Panc1 (cell line): ENCODE measurements around the gene PANK4. TPM values are rescaled to one million over a fixed set of nuclear protein-coding genes. Genes with fewer than 3 reads are reported as not detected.

Experiments
- ATAC-seq: fragments of 200-7000 bp; cut with Tn5 transposase; 2 replicates; pipeline ENCODE4 v1.9.1; 2020; ENCODE audit warnings: mild to moderate bottlenecking, moderate library complexity
- BruUV-seq: library from RNA; stranded (reverse); fragments of 400-500 nt; replicated peaks from 2 replicates; lab custom pipeline; 2021; lab: Mats Ljungman, UMichigan
- CTCF ChIA-PET: fragments of 300-600 bp; sonication (Branson Sonifier 250); formaldehyde crosslinking; loops from one replicate; lab custom pipeline; 2022; ENCODE audit warnings: antibody characterized with exemption; lab: Charles Lee
- POLR2A ChIA-PET: fragments of 300-600 bp; sonication (Branson Sonifier 250); formaldehyde crosslinking; loops from one replicate; lab custom pipeline; 2022; ENCODE audit warnings: antibody characterized with exemption; lab: Charles Lee
- DNase-seq: peaks from one replicate; pipeline ENCODE4 v3.0.0-alpha.2; 2010; ENCODE audit warnings: low read depth, low spot score
- H3K27ac ChIP-seq: 2 replicates; pipeline ENCODE4 v1.5.1; 2011; ENCODE audit warnings: mild to moderate bottlenecking, low read length, inconsistent platforms
- H3K27me3 ChIP-seq: fragments of 200-500 bp; sonication (Bioruptor generic); 2 replicates; pipeline ENCODE4 v1.6.0; 2014; ENCODE audit warnings: low read length, inconsistent platforms; ENCODE audit not compliant: control insufficient read depth, insufficient read depth
- H3K36me3 ChIP-seq: fragments of 200-500 bp; sonication (Bioruptor generic); 2 replicates; pipeline ENCODE4 v1.5.1; 2014; ENCODE audit warnings: inconsistent platforms, mild to moderate bottlenecking, low read length, moderate library complexity; ENCODE audit not compliant: control insufficient read depth, insufficient read depth
- H3K4me1 ChIP-seq: 2 replicates; pipeline ENCODE4 v1.5.1; 2011; ENCODE audit warnings: inconsistent platforms, mild to moderate bottlenecking, low read length, moderate library complexity; ENCODE audit not compliant: control insufficient read depth, insufficient read depth
- H3K4me3 ChIP-seq, 2 experiments: 2 replicates each; pipeline ENCODE4 v1.5.1; 2011 to 2012; ENCODE audit warnings: low read depth in 2 of 2, low read length in 2 of 2, mild to moderate bottlenecking in 2 of 2, inconsistent platforms in 1 of 2, moderate library complexity in 1 of 2
- H3K9me3 ChIP-seq: fragments of 200-500 bp; sonication (Bioruptor generic); 2 replicates; pipeline ENCODE4 v1.5.1; 2014; ENCODE audit warnings: low read depth, mild to moderate bottlenecking, inconsistent platforms, low read length, moderate library complexity; ENCODE audit not compliant: control insufficient read depth, insufficient read depth
- CTCF ChIP-seq: fragments of 450-650 bp; IDR thresholded peaks from 2 replicates; pipeline ENCODE4 v1.5.1; 2017; ENCODE audit warnings: mild to moderate bottlenecking
- POLR2AphosphoS5 ChIP-seq: IDR thresholded peaks from 2 replicates; pipeline ENCODE4 v1.6.1; 2012; ENCODE audit warnings: mild to moderate bottlenecking, low read depth, low read length, moderate library complexity
- REST ChIP-seq, 2 experiments: IDR thresholded peaks; 2 replicates each; pipeline ENCODE4 v1.6.1; 2011 to 2012; ENCODE audit warnings: low read depth in 2 of 2, control low read depth in 1 of 2, low read length in 1 of 2, mild to moderate bottlenecking in 1 of 2, moderate library complexity in 1 of 2; ENCODE audit not compliant: insufficient read depth in 1 of 2
- SIN3A ChIP-seq: IDR thresholded peaks from 2 replicates; pipeline ENCODE4 v1.6.1; 2012; ENCODE audit warnings: low read depth, mild to moderate bottlenecking, low read length, moderate library complexity, borderline replicate concordance; ENCODE audit not compliant: insufficient read depth
- TCF7L2 ChIP-seq: IDR thresholded peaks from 2 replicates; pipeline ENCODE4 v1.6.1; 2011; ENCODE audit warnings: mild to moderate bottlenecking, low read depth, low read length, inconsistent platforms
- in situ Hi-C: cut with HindIII; loops from 2 replicates; pipeline ENCODE4 v1.10.0; 2016; ENCODE audit warnings: low sequenced_read_pairs, low pct_unique_long_range_greater_than_20kb
- intact Hi-C: fragments of 100-400 bp; cut with micrococcal nuclease; formaldehyde crosslinking; loops from one replicate; pipeline ENCODE4 v1.10.0; 2022; ENCODE audit not compliant: unreplicated experiment
- total RNA-seq: library from RNA; stranded (reverse); gene quantifications from one replicate; pipeline ENCODE4 v1.2.1, GENCODE V29; 2021; ENCODE audit not compliant: unreplicated experiment

The PANK4 gene
- total RNA-seq, 1 experiment from 2014 or later = 35.9 TPM

DNA sequence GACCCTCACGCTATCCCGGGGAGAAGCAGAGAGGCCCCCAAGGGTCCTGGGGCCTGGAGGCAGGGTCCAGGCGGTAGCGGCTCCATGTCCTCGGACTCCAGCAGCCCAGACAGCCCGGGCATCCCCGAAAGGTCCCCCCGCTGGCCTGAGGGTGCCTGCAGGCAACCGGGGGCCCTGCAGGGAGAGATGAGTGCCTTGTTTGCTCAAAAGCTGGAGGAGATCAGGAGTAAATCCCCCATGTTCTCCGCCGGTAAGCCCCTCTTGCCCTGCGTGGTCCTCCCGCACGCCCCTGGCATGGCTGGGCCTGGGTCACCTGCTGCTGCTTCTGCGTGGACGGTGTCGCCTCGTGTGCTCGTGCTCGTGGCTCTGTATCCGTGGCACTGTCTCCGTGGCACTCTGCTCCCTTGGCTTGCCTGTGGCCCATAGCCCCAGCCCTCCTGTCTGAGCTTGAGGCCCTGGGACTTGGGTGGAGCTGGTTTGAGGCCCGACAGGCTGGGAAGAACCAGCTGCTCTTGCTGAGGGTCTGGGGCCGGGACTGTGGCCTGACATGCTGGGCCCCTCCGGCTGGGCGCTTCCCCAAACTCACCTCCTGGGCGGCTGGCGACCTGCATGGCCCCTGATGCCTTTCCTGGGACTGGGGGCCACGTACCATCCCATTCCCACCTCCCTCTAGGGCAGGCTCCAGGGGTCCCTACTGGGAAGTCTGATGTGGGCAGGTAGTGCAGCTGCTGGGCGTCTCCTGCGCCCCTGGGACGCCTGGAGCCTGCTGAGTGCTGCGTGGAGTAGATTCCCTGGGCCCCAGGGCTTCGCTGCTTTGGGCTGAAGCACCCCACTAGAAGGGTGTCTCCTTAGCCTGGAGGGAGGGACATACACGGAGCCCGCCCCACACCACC lies 23.5 kb downstream of the PANK4 start:
- Histone ChIP-seq H3K4me3 (no peak overlapping the region), H3K27ac (no peak overlapping the region), H3K4me1 (peaks cover 35% of the 10 kb centered on the region), H3K36me3 (no peaks in the 10 kb centered on the region), H3K9me3 (no peaks in the 10 kb centered on the region), H3K27me3 (no peaks in the 10 kb centered on the region)
- in situ Hi-C loops = no loop called here
- no peak for DNase-seq
- TF ChIP-seq REST (IDR thresholded peaks at IDR 0.05; ENCODE audit: insufficient read depth in 1 of 2, low read depth in 2 of 2, low read length in 1 of 2) (no peak), TCF7L2 (no peak), CTCF (no peak), POLR2AphosphoS5 (no peak), SIN3A (no peak)
- intact Hi-C loops = no loop called here
- ATAC-seq = no peak
- POLR2A ChIA-PET = no interaction called here
- BruUV-seq = no TSS peak
- CTCF ChIA-PET = interaction anchor here (0.7 kb wide), 1 partner anchor 72 kb away, joined by 3 read pairs; no protein-coding TSS in a partner anchor

DNA sequence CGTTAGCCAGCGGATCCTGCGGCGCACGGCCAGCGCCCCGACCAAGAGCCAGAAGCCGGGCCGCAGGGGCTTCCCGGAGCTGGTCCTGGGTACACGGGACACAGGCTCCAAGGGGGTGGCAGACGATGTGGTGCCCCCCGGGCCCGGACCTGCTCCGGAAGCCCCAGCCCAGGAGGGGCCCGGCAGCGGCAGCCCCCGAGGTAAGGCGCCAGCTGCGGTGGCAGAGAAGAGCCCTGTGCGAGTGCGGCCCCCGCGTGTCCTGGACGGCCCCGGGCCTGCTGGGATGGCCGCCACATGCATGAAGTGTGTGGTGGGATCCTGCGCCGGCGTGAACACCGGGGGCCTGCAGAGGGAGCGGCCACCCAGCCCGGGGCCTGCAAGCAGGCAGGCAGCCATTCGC lies 24.2 kb downstream of the PANK4 start:
- Histone ChIP-seq H3K9me3 (no peaks in the 10 kb centered on the region), H3K27ac (no peak overlapping the region), H3K4me3 (no peak overlapping the region), H3K27me3 (no peaks in the 10 kb centered on the region), H3K4me1 (peaks cover 32% of the 10 kb centered on the region), H3K36me3 (no peaks in the 10 kb centered on the region)
- ChIA-PET CTCF (no interaction called here), POLR2A (no interaction called here)
- DNase-seq = no peak
- ATAC-seq = no peak
- in situ Hi-C loops = no loop called here
- no peak for TF ChIP-seq SIN3A
- no peak for TF ChIP-seq POLR2AphosphoS5
- TF ChIP-seq CTCF = no peak
- no peak for TF ChIP-seq REST (IDR thresholded peaks at IDR 0.05; ENCODE audit: insufficient read depth in 1 of 2, low read depth in 2 of 2, low read length in 1 of 2)
- no peak for TF ChIP-seq TCF7L2
- intact Hi-C loops = no loop called here
- BruUV-seq = no TSS peak
